NCI-H2029 (cell line): ENCODE data around the gene C12orf42.
"Not testable (repeated sequence)": the region's sequence is repeated elsewhere in the genome, so short reads cannot be mapped to it uniquely, and the experiment has no call there.

ENCODE experiments used
- DNase-seq: peaks from one replicate; lab custom pipeline; 2025; lab: John Stamatoyannopoulos, UW

The C12orf42 gene

GRCh38 chr12:103494734-103495468 lies 867 bp downstream of the C12orf42 start:
- no peak for DNase-seq

DNA sequence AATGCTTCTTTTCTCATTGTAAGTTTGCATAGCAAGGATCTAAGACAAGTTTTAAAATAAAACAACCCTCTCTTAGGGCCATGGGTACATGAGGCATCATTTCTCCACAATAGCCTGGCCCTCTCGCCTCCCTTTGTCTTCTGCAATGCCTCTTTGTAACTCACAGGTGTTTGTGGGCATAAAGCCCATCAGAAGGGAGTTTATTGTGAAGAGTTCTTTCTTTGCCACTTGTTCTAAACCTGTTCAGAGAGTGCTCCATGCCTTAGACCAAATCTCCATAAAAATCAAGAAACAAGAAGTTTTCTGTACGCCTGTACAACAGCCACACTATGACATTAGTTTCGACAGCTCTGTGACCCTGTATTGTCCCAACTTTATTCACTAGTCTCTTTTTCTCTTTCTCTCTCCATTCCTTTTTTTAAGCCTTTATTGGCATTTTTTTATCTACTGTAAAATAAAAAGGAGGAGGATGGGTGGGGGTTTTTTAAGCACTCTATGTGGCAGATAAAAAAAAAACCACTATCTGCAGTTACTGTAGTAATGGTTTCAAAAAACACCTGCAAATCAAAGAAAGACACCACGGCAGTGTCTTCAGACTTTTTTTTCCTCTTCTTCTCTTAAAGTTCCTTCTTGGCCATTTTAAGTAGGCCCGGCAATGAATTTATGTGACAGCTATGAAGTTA lies 1.6 kb downstream of the C12orf42 start:
- no peak for DNase-seq

GRCh38 chr12:103493199-103493598 lies 2.6 kb downstream of the C12orf42 start:
- no peak for DNase-seq

DNA sequence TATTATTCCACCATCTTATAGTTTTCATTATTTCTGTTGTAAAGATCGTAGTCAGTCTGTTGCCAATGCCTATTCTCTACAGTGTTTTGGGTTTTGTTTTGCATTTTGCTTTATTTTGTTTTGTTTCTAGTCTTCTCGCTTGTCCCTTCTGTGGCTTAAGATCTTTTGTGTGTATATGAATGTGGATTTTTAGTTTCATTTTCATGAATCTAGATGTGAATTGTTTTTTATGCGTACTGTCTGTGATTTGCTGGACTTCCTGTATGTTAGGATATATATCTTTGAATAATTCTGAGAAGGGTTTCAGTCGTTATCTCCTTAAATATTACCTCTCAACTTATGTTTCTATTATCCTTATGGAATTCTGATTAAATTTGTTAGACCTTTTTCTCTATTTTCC lies 13.4 kb downstream of the C12orf42 start:
- DNase-seq, result no peak

GRCh38 chr12:103475073-103475472 lies 20.7 kb downstream of the C12orf42 start:
- DNase-seq, result no peak

DNA sequence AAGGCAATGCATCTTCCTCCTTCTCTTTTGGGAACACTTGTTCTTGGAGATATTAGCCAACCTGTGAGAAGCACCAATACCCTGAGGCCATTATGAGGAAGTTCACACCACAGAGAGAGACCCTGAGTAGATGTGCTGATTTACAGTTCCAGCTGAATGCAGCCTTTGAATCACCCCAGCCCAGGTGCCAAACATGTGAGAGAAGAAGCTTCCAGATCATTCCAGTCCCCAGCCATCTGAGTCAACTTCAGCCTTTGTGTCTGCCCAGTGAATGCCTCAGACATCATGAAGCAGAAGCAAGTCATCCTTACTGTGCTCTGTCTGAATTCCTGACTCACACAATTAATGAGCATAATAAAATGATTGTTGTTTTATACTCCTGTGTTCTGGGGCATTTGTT lies 25.1 kb downstream of the C12orf42 start:
- no peak for DNase-seq

GRCh38 chr12:103469719-103470118 lies 26.0 kb downstream of the C12orf42 start:
- DNase-seq, result no peak

DNA sequence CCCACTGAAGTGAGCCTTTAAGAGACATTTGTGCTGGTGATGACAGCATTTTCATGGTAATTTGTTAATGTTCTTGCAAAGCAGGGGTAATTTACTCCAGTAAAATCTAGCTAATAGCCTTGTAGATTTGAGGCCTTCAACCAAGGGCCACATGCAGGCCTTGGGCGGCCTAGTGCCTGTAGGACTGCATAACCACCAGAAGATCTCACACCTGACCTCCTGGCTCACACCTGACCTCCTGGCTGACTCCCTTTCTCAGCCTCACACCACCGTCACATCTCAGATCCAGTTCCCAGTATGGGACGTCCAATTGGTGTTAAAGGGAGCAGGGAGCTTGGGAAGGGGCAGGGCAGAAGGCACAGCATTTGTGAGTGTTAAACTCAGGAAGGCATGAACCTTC lies 26.9 kb downstream of the C12orf42 start:
- DNase-seq, result no peak

DNA sequence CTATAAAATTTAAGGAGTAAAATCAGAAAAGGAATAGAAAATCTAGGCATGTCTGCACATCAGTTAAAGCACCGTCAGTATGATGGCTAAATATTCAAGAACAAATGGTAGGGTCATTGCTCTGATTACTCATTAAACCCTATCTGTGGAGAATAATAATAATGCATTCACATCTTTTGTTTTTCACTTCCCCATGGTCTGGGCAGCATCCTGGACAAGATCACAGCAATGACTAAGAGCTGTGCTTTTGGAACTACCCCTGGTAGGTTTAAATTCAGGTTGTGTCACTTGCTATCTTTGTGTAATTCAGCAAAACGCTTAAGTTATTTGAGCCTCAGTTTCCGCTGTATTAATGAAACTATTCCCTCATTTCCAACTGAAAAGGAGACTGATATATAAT lies 33.1 kb downstream of the C12orf42 start:
- no peak for DNase-seq

GRCh38 chr12:103457471-103457870 lies 38.3 kb downstream of the C12orf42 start:
- no peak for DNase-seq

- no peak for DNase-seq
These were observed 39.8 kb downstream of the C12orf42 start for GRCh38 chr12:103456006-103456405.

GRCh38 chr12:103455020-103455763 lies 40.6 kb downstream of the C12orf42 start:
- no peak for DNase-seq

- DNase-seq, result no peak
These were observed 50.8 kb downstream of the C12orf42 start for GRCh38 chr12:103444983-103445382.

GRCh38 chr12:103442822-103443221 lies 52.9 kb downstream of the C12orf42 start:
- no peak for DNase-seq

GRCh38 chr12:103442182-103442555 lies 53.6 kb downstream of the C12orf42 start:
- DNase-seq, result no peak

GRCh38 chr12:103441437-103442181 lies 54.2 kb downstream of the C12orf42 start:
- no peak for DNase-seq

GRCh38 chr12:103434165-103435105 lies 61.3 kb downstream of the C12orf42 start:
- not testable (repeated sequence) for DNase-seq

DNA sequence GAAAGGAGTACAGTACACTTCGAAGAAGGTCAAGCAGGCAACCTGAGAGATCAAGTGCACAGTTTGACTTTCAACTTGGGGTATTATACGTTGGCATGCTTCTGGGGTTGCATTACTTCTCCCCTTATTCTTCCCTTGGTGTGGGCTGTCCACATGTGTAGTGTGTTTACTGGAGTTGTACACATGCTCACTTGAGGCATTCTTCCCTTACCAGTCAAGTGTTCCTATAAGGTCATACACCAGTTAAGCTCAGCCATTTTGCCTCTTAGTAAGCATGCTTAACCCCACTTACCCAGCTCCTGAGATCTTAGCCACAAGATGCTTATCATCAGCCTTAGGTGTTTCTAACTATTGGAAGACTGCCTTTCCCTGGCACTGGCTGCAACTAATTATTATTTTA lies 63.8 kb downstream of the C12orf42 start:
- no peak for DNase-seq

DNA sequence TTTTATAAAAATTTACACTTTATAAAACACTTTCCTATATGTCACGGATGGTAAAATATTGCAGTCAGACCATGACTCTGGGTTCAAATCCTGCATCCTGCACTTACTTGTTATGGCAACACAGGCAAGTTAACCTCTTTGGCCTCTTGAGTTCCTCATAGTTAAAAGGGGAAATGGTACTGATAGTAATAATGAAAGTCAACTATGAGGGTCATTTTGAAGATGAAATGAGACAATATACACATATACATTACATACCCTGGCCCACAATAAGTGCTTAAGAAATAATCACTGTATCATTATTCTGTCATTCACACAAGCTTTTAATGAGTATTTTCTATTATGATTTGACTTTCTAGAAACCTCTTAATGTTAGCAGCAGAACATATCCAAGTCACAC lies 64.4 kb downstream of the C12orf42 start:
- no peak for DNase-seq

GRCh38 chr12:103425674-103426073 lies 70.1 kb downstream of the C12orf42 start:
- DNase-seq, result not testable (repeated sequence)
